Large intestine (tissue), 3 donors: ENCODE results near the gene MYO16. TPM values are rescaled to one million over a fixed set of nuclear protein-coding genes. Genes with fewer than 3 reads are reported as not detected.

Experiments
- DNase-seq, 2 donors: peaks; one replicate each; pipeline versions ENCODE4 v3.0.0 to v3.0.0-alpha.2; 2013
- H3K27ac ChIP-seq: one replicate; pipeline ENCODE4 v1.5.1; 2013; ENCODE audit warnings: low read length
- H3K27me3 ChIP-seq: 2 replicates; pipeline ENCODE4 v1.6.1; 2013; ENCODE audit warnings: low read length; ENCODE audit not compliant: control insufficient read depth, insufficient read depth
- H3K36me3 ChIP-seq: 2 replicates; pipeline ENCODE4 v1.6.1; 2013; ENCODE audit warnings: low read length; ENCODE audit not compliant: control insufficient read depth, insufficient read depth
- H3K4me1 ChIP-seq: one replicate; pipeline ENCODE4 v1.6.1; 2013; ENCODE audit warnings: low read length; ENCODE audit not compliant: control insufficient read depth, insufficient read depth
- H3K4me3 ChIP-seq: one replicate; pipeline ENCODE4 v1.5.1; 2013; ENCODE audit warnings: low read length
- H3K9me3 ChIP-seq: one replicate; pipeline ENCODE4 v1.6.1; 2013; ENCODE audit warnings: mild to moderate bottlenecking, low read depth, low read length, moderate library complexity; ENCODE audit not compliant: control insufficient read depth
- WGBS: methylation state at CpG from one replicate; pipeline ENCODE4 v1.1.5; 2013; ENCODE audit warnings: low lambda C conversion rate; ENCODE audit not compliant: insufficient coverage; 5-methylcytosine and 5-hydroxymethylcytosine counted together
- polyA plus RNA-seq: library from polyadenylated mRNA; unstranded; fragments of 120-200 nt; gene quantifications from one replicate; pipeline ENCODE4 v1.2.1, GENCODE V29; 2013

MYO16 gene
- polyA plus RNA-seq, 1 donor, result 0.27 TPM

DNA sequence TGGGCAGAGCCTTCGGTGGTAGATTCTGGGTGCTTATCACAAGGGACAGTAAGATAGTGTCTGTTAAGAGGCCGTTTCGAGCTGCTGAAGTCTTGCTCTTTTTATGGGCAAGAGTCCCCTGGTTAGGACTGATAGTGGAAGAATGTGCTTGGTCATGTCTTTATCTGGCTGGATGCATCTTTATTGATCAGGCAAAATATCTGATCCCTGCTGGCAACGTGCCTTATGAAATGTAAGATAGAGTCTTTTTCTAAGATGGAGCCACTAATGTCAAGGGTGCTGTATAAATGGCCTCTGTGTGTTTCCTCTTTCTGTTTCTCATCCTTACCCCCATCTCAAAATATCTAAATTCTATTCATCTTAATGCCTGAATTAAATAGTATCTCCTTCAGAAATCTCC lies 53.3 kb downstream of the MYO16 start:
- no peak overlapping the region for H3K27ac ChIP-seq
- no CpG with 5 or more reads among the region's 4 CpGs for WGBS
- H3K9me3 ChIP-seq, result no peaks in the 10 kb centered on the region

GRCh38 chr13:108686027-108686426 lies 56.6 kb downstream of the MYO16 start:
- H3K4me3 ChIP-seq, result no peak overlapping the region
- no peak for DNase-seq
- no peaks in the 10 kb centered on the region for H3K4me1 ChIP-seq
- H3K27me3 ChIP-seq, result no peaks in the 10 kb centered on the region
- no peaks in the 10 kb centered on the region for H3K36me3 ChIP-seq
- no peak overlapping the region for H3K27ac ChIP-seq
- H3K9me3 ChIP-seq, result no peaks in the 10 kb centered on the region
- 100% methylated on average over 1 of the region's 5 CpGs for WGBS

More for the DNA sequence above, 53.3 kb downstream of the MYO16 start:
- Histone ChIP-seq H3K27me3 (no peaks in the 10 kb centered on the region), H3K4me1 (no peaks in the 10 kb centered on the region), H3K36me3 (no peaks in the 10 kb centered on the region), H3K4me3 (no peak overlapping the region)
- no peak for DNase-seq

- no peaks in the 10 kb centered on the region for H3K27me3 ChIP-seq
- H3K36me3 ChIP-seq, result no peaks in the 10 kb centered on the region
- WGBS, result 100% methylated on average over 1 of the region's 1 CpG
- no peak for DNase-seq
- H3K9me3 ChIP-seq, result no peaks in the 10 kb centered on the region
- no peak overlapping the region for H3K4me3 ChIP-seq
- H3K27ac ChIP-seq, result no peak overlapping the region
- no peaks in the 10 kb centered on the region for H3K4me1 ChIP-seq
Observed at GRCh38 chr13:108690726-108691125, 61.3 kb downstream of the MYO16 start.

DNA sequence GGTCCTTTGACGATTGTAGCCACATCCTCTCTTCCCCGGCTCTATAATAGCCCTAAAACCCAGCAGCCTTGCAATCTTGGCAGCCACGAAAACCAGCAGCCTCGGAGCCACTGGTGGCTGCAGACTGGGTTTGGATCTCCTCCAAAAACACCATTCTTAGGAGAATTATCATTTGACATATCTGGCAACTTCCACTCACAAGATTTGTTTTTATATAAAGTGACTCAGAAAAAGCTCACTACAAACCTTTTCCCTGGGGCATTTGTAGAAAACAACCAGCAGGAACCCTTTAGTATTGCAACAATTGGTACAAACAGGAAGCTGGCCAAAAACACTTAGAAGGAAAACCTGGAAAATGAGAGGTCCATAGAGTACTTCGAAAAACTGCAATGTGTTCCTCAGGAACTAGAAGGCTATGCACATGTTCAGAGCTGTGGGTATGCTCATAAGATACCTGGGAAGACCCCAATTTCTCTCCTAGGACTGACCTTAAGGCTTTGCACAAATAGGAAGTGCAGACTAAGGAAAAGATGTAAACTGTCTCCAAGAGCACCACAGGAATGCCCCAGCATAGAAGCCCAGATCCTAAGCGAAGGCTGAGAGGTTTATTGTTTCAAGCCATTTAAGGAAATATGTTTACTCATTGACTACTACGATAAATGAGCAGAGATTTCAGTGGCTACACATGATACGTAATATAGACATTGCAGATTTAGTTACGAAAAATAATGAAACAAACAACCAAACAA lies 71.2 kb downstream of the MYO16 start:
- DNase-seq, result no peak
- Histone ChIP-seq H3K4me3 (no peak overlapping the region), H3K27me3 (no peaks in the 10 kb centered on the region), H3K27ac (no peak overlapping the region), H3K4me1 (no peaks in the 10 kb centered on the region), H3K36me3 (no peaks in the 10 kb centered on the region), H3K9me3 (no peaks in the 10 kb centered on the region)
- 86% methylated on average over 1 of the region's 9 CpGs for WGBS

DNA sequence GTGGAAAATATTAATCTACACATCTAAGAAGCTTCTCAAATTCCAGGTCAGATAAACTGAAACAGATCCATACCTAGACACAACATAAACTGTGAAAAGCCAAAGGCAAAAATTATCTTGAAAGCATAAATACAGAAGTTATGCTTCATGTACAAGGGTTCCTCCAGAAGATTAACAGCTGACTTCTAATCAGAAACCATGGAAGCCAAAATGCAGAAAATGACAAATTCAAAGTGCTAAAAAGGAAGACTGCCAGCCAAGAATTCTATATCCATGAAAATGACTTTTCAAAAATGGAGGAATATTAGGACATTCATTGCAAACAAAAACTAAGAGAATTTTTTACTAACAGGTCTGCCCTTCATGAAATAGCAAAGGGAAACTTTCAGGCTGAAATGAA lies 72.8 kb downstream of the MYO16 start:
- no peak for DNase-seq
- Histone ChIP-seq H3K27ac (no peak overlapping the region), H3K9me3 (no peaks in the 10 kb centered on the region), H3K36me3 (no peaks in the 10 kb centered on the region), H3K27me3 (no peaks in the 10 kb centered on the region), H3K4me1 (no peaks in the 10 kb centered on the region), H3K4me3 (no peak overlapping the region)

- H3K27me3 ChIP-seq, result no peaks in the 10 kb centered on the region
- H3K36me3 ChIP-seq, result no peaks in the 10 kb centered on the region
- WGBS, result no CpG with 5 or more reads among the region's 4 CpGs
- no peaks in the 10 kb centered on the region for H3K9me3 ChIP-seq
- DNase-seq, result no peak
- H3K4me1 ChIP-seq, result no peaks in the 10 kb centered on the region
- no peak overlapping the region for H3K27ac ChIP-seq
- no peak overlapping the region for H3K4me3 ChIP-seq
Observed at GRCh38 chr13:108705031-108705430, 75.6 kb downstream of the MYO16 start.

DNA sequence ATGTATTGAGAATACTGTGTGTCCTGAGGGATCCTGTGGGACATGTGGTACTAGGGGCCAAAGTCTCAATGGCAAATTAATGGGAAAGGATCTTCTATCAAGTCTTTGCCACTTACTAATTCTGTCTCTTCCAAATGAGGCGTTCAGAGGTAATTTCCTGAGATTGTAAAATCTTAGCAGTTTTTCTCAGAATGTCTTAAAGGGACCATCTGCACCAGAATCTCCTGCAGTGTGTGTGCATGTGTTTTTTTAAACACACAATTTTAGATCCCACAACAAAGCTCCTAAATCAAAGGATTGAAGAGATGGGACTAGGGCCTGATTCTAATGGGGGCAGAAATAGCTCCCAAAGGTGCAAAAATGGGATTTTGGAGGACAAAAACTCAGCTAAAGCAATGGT lies 78.2 kb downstream of the MYO16 start:
- no peak overlapping the region for H3K4me3 ChIP-seq
- H3K9me3 ChIP-seq, result no peaks in the 10 kb centered on the region
- no peaks in the 10 kb centered on the region for H3K27me3 ChIP-seq
- H3K36me3 ChIP-seq, result no peaks in the 10 kb centered on the region
- no peak for DNase-seq
- H3K27ac ChIP-seq, result no peak overlapping the region
- no CpG with 5 or more reads among the region's 1 CpG for WGBS
- no peaks in the 10 kb centered on the region for H3K4me1 ChIP-seq

DNA sequence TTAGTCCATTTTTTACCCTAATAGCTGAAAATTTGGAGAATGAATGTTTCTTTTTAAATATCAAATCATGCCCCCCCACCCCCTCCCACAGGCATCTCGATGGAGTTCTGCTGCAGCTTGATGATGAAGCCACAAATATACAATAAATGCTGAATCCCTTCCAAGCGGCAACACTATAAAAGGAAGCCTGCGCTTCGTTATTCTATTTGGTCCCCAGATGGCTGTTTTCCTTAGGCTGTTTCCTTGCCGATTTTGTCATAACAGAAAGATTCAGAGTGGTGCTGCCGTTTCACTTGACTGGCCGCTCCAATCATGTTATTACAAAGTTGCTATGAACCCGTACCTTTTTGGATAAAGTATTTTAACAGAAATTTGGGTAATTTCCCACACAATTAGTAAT lies 79.5 kb downstream of the MYO16 start:
- Histone ChIP-seq H3K27me3 (no peaks in the 10 kb centered on the region), H3K27ac (no peak overlapping the region), H3K36me3 (no peaks in the 10 kb centered on the region), H3K4me1 (no peaks in the 10 kb centered on the region), H3K4me3 (no peak overlapping the region), H3K9me3 (no peaks in the 10 kb centered on the region)
- 86% methylated on average over 3 of the region's 8 CpGs for WGBS
- no peak for DNase-seq

- Histone ChIP-seq H3K27ac (no peak overlapping the region), H3K27me3 (no peaks in the 10 kb centered on the region), H3K4me3 (no peak overlapping the region), H3K4me1 (no peaks in the 10 kb centered on the region), H3K9me3 (no peaks in the 10 kb centered on the region), H3K36me3 (no peaks in the 10 kb centered on the region)
- WGBS, result no CpG with 5 or more reads among the region's 6 CpGs
- no peak for DNase-seq
Observed at GRCh38 chr13:108711386-108711785, 82.0 kb downstream of the MYO16 start.

DNA sequence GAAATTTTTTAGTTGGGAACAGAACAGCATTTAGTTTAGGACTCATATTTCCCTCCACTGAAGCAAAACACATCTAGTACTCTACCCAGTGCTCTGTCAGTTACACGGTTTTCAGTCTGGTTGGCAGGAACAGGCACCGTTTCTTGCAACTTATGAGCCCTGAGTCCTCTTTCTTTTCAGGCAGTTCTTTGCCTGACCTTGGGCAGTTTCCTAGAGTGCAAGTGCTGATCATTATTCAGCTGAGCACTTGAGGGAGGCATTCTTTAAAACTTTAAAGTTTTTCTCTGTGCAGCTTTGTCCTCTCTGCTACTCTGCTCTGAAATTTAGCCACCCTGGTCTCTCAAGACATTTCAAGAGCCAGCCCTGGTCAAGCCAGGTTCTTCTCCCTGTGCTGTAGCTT lies 96.1 kb downstream of the MYO16 start:
- Histone ChIP-seq H3K27me3 (no peaks in the 10 kb centered on the region), H3K9me3 (no peaks in the 10 kb centered on the region), H3K36me3 (no peaks in the 10 kb centered on the region), H3K27ac (no peak overlapping the region), H3K4me1 (no peaks in the 10 kb centered on the region), H3K4me3 (no peak overlapping the region)
- no peak for DNase-seq
- no CpG with 5 or more reads among the region's 2 CpGs for WGBS

DNA sequence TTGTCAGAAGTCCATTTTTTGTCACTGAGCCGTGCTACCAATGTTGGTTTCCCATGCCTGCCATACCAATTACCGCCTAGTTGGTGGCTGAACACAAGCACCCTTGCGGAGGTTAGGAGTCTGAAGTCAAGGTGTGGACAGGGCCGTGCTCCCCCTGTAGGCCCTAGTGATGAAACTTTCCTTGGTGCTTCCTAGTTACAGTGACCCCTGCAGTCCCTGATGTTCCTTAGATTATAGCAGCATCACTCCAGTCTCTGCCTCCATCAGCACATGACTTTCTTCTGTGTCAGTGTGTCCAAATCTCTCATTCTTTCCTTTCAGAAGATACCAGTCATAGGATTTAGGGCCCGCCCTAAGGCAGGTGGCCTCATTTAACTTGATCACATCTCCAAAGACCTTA lies 99.0 kb downstream of the MYO16 start:
- no peaks in the 10 kb centered on the region for H3K4me1 ChIP-seq
- no peaks in the 10 kb centered on the region for H3K36me3 ChIP-seq
- H3K27me3 ChIP-seq, result no peaks in the 10 kb centered on the region
- WGBS, result 33% methylated on average over 1 of the region's 5 CpGs
- no peak overlapping the region for H3K27ac ChIP-seq
- H3K4me3 ChIP-seq, result no peak overlapping the region
- DNase-seq, result no peak
- H3K9me3 ChIP-seq, result no peaks in the 10 kb centered on the region
